CD4-positive, alpha-beta T cell treated with Interleukin-6 at 100 ng/mL for 8 hours (primary cell): Measurements from ENCODE around the gene NCAPG2.
"Not testable (repeated sequence)": the region's sequence is repeated elsewhere in the genome, so short reads cannot be mapped to it uniquely, and the experiment has no call there.

Source experiments
- DNase-seq: peaks from one replicate; pipeline ENCODE4 v3.0.0-alpha.2; 2020; ENCODE audit warnings: mixed read lengths, low spot score

Gene NCAPG2

DNA sequence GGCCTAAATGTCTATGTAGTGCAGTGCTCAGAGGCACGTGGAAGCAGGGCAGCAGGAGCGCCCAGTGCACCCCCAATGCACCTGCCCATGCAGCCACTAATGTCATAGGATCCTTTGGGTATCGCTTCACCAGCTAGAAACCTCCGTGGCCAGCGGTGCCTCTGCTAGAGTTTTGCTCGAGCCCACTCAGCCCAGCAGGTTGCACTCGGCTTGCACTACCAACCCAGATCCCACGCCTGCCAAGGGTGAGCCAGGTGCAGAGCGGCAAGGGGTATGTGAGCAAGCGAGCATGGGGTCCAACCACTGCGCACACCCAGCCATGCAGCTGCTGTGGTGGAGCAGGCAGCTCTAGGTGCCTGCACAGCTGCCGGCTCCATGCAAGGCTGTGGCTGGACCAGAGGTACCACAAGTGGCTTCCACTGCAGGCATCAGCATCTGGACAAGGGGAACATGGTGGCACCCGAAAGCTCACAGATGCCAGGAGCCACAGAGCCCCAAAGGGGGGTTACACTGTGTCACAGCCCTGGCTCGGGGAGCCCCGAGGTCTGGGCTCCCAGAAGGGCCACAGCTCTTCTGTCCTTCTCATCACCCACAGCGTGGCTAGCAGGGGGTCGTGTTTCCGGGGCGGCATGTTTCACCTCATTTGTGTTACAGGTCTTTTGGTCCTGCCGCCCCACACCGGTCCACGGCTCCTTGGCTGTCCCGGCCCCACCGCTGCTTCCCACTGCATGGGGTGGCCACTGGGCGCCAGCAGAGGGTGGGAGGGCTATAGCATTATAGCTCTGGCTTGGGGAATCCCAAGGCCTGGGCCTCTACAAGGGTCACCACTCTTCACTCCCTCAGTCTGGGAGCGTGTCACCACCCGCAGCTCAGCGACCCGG, 2.3 kb upstream of the NCAPG2 start:
- no peak for DNase-seq

DNA sequence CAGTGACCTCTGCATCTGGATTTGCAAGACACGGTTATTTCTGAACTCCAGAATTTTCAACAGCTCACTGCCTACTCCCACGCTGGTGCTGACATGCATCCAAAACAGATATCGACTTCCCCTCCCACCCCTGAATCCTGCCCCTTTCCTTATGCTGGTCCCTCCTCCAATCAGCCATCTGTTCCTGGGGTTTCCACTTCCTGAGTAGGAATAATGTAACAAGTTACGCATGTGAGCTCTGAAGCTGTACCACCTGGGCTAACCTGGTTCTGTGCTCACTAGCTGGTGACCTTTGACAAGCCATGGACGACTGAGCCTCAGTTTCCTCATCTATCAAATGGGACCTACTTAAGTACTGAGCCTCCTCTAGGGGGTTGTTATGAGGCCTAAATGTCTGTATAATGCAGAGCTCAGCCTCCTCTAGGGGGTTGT, 1.7 kb upstream of the NCAPG2 start:
- DNase-seq: no peak

DNA sequence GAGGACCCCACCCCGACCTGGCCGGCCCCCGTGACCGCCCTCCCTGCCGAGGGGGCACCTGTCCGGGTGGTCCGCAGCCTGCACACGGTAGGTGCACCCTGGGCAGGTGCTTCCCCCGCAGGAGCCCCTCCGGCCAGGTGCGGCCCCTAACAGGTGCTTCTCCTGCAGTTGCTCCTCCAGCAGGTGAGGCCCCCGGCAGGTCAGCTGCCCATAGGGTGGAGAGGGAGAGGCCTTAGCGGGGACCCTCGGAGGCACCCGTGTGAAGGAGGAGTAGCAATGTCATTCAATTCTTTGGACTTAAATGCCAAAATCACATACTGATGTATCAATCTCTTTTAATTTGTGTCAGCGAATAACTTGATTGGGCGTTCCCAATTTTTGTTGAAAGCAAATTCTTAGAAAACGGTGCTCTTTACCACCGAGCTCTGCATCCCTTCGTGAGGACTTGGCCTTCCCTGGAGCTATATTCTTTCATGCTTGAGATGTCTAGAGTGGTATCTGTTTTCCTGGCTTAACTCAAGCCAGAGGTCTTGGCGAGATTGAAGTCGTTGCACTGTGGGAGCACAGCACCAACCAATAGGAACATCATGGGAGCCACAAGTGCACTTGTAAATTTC, 738 bp upstream of the NCAPG2 start:
- DNase-seq: no peak

DNA sequence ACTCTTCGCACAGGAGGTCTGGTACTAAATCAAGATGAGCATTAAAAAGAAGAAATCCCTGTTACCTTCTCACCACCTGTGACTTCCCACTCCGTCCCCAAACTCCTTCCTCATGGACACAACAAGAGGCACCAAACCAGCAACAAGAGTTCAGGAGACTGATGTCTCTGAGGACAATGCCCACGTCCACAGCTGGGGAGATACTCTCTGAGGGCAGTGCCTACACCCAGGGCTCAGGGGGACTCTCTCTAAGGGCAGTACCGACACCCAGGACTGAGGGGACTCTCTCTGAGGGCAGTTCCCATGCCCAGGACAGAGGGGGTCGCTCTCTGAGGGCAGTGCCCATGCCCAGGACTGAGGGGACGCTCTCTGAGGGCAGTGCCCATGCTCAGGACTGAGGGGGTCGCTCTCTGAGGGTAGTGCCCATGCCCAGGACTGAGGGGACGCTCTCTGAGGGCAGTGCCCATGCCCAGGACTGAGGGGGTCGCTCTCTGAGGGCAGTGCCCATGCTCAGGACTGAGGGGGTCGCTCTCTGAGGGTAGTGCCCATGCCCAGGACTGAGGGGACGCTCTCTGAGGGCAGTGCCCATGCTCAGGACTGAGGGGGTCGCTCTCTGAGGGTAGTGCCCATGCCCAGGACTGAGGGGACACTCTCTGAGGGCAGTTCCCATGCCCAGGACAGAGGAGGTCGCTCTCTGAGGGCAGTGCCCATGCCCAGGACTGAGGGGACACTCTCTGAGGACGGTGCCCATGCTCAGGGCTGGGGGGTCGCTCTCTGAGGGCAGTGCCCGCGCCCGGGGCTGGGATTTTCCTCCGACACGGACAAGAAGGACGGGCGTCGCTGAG, 703 bp downstream of the NCAPG2 start:
- DNase-seq: not testable (repeated sequence)

DNA sequence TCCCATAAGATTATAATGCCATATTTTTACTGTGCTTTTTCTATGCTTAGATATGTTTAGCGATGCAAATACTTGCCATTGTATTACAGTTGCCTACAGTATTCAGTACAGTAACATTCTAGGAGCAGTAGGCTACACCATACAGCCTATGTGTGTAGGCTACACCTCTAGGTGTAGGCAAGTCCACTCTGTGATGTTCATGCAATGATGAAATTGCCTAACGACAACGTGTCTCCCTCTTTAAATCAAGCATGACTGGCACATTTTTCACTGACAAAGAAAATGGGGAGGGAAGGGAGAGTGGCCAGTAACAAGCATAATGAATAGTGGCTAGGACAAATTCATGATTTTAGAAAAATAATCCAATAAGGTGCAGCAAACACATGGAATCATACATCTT, 1.7 kb downstream of the NCAPG2 start:
- no peak for DNase-seq

DNA sequence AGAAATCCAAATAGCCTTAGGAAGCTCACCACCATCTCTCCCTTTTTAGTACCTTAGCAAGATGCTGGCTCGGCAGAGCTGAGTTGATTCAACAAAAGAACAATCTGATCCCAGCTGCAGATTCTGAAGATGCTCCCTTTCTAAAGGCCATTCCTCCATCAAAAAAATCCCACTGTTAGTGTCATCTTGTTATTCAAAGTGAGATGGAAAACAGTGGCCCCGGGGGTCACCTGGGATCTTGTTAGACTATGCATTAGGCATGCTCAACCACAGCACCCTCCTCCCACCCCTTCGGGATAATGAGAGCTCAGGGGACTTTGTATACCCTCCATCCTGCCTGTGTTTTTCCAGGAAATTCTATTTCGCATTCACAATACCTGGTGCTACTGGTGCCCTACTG, 2.4 kb downstream of the NCAPG2 start:
- DNase-seq: no peak

DNA sequence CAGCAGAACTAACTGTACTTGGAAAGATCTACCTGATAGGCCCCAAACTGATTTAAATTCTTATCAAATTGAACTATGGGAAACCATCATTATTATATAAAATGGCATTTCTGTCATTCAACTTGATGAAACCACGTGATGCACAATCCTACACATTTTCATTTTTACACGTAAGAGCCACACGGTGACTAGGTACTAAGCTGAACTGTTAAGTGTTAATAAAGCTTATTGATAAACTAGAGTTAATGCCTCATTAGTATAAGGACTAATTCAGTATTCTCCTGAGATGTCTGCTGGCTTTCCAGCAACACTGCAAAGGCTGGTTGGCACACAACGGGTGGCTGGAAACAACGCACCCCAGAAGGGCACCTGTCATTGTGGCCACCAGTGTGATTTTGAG, 4.6 kb downstream of the NCAPG2 start:
- DNase-seq: no peak

DNA sequence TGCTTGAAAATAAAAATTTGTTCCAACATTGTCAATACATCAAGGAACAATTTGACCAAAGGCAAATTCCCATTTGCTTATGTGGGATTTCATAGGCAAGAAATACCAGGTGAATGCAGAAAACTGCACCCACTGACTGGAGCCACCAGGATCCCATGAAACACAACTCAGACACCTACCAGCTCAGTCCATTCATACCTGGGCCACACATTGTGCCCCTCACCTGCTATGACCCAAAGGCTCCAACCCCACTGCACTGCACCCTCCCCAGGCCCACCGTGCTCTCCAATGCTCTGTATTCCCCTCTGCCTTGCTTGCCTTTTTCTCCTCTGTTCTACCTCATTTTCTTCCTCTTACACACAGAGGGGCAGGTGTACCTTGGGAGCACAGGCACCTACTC, 5.3 kb downstream of the NCAPG2 start:
- DNase-seq: no peak

DNA sequence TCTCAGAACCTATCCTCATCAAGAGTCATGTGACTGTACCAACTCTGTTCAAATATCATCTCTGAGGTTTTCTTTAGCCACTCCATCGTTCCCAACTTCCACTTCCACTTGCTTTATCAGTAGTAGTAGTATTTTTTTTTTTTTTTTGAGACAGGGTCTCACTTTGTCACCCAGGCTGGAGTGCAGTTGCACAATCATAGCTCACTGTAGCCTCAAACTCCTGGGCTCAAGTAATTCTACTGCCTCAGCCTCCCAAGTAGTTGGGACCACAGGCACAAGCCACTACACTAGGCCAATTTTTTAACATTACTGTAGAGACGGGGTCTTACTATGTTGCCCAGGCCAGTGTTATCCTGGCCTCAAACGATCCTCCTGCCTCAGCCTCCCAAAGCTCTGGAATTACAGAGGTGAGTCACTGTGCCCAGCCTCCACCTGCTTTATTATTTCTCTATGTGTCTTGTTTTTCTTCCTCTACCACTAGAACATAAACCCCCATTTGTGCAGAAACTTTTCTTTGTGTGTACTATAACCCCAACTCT, 5.9 kb downstream of the NCAPG2 start:
- DNase-seq: no peak

DNA sequence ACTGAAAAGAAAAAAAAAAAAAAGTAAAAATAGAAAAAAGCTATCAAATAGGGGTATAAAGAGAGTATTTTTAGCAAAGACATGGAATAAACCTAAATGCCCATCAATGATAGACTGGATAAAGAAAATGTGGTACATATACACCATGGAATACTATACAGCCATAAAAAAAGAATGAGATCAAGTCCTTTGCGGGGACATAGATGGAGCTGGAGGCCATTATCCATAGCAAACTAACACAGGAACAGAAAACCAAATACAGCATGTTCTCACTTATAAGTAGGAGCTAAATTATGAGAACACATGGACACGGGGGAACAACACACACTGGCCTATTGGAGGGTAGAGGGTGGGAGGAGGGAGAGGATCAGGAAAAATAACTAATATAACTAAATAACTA, 7.0 kb downstream of the NCAPG2 start:
- DNase-seq: not testable (repeated sequence)

DNA sequence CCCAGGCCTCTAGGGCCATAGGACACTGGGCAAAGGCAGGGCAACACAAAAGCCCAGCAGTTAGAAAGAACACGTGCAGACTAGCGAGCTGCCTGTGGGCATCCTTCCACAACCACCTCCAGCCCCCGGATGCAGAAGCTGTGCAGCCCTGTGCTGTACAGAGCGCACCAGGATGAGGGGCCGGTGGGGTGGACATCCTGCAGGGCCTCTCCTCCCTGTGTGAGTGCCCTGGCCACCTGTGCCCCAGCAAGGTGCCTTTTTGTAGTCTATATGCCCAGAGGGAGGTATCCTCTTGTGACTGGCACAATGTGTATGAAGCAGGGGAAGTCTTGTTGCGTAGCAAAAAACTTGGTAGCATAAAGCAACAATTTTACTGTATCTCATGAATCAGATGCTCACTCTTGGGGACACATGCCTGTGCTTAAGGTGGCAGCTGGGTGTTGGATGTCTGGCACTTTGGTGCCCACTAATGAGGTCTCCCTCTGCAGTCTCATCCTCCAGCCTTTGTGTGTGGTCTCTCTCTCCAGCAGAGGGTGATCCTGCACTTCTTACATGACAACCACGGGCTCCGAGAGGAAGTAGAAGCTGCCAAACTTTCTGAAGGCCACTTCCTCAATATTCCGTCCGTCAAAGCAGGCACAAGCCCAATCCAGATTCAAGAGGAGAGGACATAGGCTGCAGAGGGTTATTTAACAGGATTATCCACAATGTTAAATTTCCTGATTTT, 8.7 kb downstream of the NCAPG2 start:
- peak; percentile 68 for DNase-seq

DNA sequence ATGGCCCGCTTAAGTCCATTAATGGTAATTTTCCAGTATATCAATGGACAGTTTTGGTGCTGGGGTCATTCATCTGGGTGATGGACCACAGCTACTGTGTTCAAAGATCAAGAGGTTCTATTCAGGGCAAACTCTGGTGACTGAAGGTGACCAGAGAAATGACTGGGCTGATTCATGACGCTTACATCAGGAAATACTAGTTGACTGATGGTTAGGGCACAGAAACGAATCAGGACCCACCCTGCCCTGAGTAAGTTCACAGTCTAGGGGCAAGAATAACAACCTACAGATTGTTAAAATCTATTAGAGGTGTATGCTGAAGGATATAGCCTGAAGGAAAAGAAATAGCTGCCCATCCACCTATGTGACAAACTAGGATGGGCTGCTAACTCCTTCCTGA, 9.5 kb downstream of the NCAPG2 start:
- DNase-seq: no peak

DNA sequence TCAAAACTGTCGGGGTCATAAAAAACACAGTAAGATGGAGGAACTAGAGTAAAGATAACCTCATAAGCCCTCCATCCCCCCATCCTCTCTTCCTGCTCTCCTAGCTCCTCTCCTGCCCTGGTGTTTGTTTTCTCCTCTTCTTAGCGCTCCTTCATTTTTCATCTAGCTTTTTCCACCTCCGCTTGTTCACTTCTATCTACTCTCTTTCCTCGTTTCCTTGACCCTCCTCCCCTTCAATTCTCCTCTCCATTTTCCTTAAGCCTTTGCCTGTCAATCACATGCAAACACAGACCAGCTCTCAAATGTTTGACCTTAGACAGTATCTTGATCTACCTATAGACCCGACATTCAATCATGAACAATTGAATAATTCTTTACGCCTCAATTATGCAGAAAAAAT, 10.0 kb downstream of the NCAPG2 start:
- DNase-seq: no peak

DNA sequence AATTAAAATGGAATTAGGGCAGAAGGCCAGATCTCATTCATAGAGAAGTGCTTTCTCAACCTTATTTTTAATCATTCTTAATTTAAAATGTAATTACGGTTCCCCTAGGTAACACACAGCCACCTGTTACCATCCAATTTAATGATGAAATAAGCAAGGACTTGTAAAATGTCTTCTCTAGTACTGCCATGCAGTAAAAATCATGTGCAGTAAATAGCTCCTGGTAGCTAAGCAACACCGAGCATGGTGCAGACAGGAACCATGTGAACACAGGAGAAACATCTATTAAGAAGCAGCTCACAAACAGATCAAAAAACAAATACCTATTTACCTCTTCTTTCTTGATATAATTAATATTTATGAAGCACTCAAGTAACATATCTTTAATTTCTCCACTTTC, 15.1 kb downstream of the NCAPG2 start:
- no peak for DNase-seq

DNA sequence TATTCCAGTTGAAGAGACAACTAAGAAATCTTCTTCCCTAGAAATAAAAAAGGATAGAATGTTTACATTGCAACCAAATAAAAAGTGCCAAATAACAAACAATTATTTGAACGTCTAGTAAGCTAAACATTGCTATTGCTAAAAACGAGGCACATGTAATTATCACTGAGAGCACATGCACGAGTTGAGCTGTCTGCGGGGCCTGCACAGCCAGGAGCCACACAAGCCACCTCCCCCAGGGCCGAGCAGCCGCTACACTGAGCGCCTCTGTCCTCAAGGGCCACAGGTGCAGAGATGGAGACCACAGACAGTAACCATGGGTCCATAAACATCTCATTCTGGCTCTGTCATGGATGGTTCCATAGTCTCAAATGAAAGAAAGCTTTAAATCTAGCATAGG, 17.2 kb downstream of the NCAPG2 start:
- no peak for DNase-seq

DNA sequence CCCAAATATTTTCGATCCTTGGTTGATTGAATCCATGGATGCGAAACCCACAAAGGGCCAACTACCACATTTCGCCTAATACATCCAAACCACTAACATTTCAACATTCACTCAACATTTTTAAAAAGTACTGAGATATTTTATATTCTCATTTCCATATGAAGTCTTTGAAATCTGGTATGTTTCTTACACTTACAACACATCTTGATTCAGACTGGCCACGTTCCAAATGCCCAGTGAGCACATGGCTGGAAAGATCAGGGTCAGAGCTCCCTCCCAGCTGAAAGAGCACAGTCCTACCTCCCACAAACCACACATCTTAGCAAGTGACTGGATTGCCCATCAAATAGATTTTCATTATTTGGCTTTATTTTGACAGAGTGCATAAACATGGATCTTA, 18.9 kb downstream of the NCAPG2 start:
- DNase-seq: no peak

DNA sequence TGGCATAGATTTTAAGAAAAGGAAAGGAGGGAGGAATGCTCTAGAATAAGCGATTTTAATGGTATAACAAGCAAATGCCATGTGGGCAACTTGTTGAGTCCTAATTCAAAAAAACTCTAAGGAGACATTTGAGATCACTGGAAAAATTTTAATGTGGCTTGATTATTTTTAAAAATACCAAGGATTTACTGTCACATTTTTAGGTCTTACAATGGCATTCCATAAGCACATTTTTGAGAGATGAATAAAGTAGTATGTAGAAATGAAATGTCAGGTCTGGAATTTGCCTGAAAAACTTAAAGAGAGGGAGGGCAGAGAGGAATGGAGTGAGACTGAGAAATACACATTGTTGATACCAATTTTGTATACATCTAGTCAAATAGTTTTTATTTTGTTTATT, 20.3 kb downstream of the NCAPG2 start:
- no peak for DNase-seq

DNA sequence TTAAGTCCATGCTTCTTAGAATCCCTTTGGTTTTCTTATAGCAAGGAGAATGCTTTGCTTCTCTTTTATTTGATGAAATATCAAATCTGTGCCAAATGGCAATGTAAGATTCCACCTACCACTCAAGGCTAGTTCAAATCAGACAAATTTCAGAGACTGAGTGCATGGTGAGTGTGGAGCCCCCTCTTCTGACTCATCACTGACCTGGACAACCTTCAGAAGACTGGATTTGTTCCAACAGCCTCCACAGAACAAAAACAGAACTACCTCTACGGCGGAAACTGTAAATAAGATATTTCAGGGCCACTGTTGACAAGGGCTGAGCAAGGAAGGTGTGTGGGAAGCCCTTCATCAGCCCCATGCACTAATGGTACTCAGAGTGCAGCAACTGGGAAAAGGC, 21.1 kb downstream of the NCAPG2 start:
- DNase-seq: no peak

DNA sequence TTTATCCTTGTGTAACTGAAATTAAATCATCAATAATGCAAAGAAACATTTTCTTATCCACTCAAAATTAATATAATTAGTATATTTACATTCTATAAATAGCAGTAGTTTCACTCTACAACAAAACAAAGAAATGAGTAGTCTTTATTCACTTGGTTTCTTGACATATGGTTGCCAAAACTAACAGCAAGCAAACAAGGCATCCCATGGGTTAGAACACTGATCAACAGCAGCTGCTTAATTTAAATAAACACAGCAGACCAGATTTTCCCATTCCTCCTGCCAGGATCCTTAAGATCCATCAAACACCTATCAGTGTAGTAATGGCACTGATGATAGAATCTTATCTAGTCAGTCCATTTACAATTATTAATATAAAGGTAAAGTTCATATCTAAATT, 22.1 kb downstream of the NCAPG2 start:
- DNase-seq: no peak

DNA sequence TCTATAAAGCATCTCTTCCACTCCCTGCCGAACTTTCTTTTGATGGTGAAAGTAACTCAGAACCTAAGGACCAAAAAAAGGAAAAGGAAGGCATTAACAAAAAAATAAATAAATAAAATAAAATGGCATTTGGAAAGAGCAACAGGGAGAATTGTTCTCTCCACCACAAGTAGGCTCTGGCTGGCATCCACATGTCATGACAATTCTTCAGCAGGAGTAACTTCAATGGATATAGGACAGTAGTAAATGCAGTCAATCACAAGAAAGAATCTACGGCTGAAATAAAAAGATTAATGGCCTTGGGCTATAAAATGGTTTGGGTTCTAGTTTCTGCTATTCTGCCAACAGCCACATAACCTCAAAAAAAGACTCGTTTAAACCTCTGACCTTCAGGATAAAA, 23.9 kb downstream of the NCAPG2 start:
- DNase-seq: no peak

DNA sequence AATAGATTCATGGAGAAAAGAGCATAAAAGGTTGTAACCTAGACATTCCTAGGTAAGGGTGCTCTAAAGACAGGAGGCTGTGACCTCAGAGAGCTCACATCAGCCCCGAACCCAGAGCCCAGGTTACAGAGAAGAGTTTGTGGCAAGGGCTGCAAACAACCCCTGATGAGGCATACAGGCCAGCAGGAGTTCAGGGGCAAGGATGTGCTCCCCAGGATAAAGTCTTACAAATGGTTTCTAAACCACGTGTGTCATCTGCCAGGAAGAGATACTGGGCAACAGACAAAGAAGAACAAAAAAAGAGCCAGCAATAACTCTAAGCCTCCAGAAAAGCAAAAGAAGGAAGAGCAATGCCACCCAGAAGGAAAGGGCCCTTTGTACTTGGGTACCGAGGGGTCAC, 27.7 kb downstream of the NCAPG2 start:
- no peak for DNase-seq
